OCI-LY3 (cell line): ENCODE results near the gene EPS15.

Experiments used
- EZH2phosphoT487 ChIP-seq: fragments of 200-600 bp; shearing (Covaris generic); IDR thresholded peaks from 2 replicates; pipeline ENCODE4 v1.6.1; 2018; ENCODE audit warnings: antibody characterized with exemption, mixed run types, low read depth
- TF ChIP-seq, protein P1 (sequence below): fragments of 200-600, 300-600 bp; sonication (generic); IDR thresholded peaks from 2 replicates; pipeline ENCODE4 v1.5.1; 2014; ENCODE audit warnings: antibody characterized with exemption, low read length, low read depth

DNA sequence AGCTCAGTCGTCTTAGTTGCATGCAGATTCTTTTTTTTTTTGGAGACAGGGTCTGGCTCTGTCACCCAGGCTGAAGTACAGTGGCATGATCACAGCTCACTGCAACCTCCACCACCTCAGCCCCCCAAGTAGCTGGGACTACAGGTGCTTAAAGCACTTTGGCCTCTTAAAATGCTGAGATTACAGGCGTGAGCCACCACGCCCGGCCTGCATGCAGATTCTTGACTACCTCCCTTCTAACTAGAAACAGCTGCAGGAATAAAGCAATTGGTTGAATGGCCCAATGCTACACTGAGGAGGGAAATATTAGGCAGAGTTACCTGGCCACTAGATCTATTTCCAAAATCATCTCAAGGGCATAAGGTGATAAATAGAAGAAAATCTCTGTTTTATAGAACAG is 159.2 kb downstream of the EPS15 start:
- TF ChIP-seq, protein P1, sequence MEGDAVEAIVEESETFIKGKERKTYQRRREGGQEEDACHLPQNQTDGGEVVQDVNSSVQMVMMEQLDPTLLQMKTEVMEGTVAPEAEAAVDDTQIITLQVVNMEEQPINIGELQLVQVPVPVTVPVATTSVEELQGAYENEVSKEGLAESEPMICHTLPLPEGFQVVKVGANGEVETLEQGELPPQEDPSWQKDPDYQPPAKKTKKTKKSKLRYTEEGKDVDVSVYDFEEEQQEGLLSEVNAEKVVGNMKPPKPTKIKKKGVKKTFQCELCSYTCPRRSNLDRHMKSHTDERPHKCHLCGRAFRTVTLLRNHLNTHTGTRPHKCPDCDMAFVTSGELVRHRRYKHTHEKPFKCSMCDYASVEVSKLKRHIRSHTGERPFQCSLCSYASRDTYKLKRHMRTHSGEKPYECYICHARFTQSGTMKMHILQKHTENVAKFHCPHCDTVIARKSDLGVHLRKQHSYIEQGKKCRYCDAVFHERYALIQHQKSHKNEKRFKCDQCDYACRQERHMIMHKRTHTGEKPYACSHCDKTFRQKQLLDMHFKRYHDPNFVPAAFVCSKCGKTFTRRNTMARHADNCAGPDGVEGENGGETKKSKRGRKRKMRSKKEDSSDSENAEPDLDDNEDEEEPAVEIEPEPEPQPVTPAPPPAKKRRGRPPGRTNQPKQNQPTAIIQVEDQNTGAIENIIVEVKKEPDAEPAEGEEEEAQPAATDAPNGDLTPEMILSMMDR, result no peak
- TF ChIP-seq EZH2phosphoT487, result no peak
